Keratinocyte (primary cell): ENCODE data around the gene MCM9. TPM values are rescaled to one million over a fixed set of nuclear protein-coding genes. Genes with fewer than 3 reads are reported as not detected.
A peak's percentile ranks its signal among the peaks of the same experiment; 100 is the strongest.
"Not testable (repeated sequence)": the region's sequence is repeated elsewhere in the genome, so short reads cannot be mapped to it uniquely, and the experiment has no call there.

Source experiments
- DNase-seq: peaks from one replicate; pipeline ENCODE4 v3.0.0-alpha.2; 2011; ENCODE audit warnings: low read depth, missing footprints, low spot score
- FAIRE-seq: peaks from 2 replicates; lab custom pipeline; 2011; peaks lifted over from hg19 to GRCh38; lab: Jason Lieb, UNC
- H2AFZ ChIP-seq: 2 replicates; pipeline ENCODE4 v1.6.0; 2012; ENCODE audit warnings: low read length, control low read depth, inconsistent platforms; ENCODE audit not compliant: control insufficient read depth
- H3K27ac ChIP-seq: 2 replicates; pipeline ENCODE4 v1.5.1; 2011; ENCODE audit warnings: low read length; ENCODE audit not compliant: control insufficient read depth, insufficient read depth
- H3K27me3 ChIP-seq: 3 replicates; pipeline ENCODE4 v1.6.0; 2011; ENCODE audit warnings: low read length; ENCODE audit not compliant: control insufficient read depth, insufficient read depth; ENCODE audit errors: extremely low read depth
- H3K36me3 ChIP-seq, 2 experiments: 2 replicates in 1 of 2; 3 replicates in 1 of 2; pipeline ENCODE4 v1.5.1; 2011; ENCODE audit warnings: low read length in 2 of 2, mild to moderate bottlenecking in 1 of 2; ENCODE audit not compliant: control insufficient read depth in 2 of 2, insufficient read depth in 2 of 2; ENCODE audit errors: extremely low read depth in 1 of 2
- H3K4me1 ChIP-seq: 3 replicates; pipeline ENCODE4 v1.5.1; 2011; ENCODE audit warnings: low read length; ENCODE audit not compliant: control insufficient read depth, insufficient read depth; ENCODE audit errors: extremely low read depth
- H3K4me2 ChIP-seq: 3 replicates; pipeline ENCODE4 v1.6.0; 2011; ENCODE audit warnings: low read depth, low read length; ENCODE audit not compliant: control insufficient read depth, insufficient read depth; ENCODE audit errors: extremely low read depth
- H3K4me3 ChIP-seq, 3 experiments: fragments of 200-600 bp in 1 of 3; sonication (generic) in 1 of 3; 2 replicates in 2 of 3; 3 replicates in 1 of 3; pipeline ENCODE4 v1.5.1; 2011 to 2016; ENCODE audit warnings: low read length in 3 of 3, mild to moderate bottlenecking in 3 of 3, control low read depth in 2 of 3, inconsistent platforms in 1 of 3, low read depth in 1 of 3, mixed read lengths in 1 of 3, mixed run types in 1 of 3, moderate library complexity in 1 of 3; ENCODE audit not compliant: control insufficient read depth in 2 of 3, insufficient read depth in 2 of 3; ENCODE audit errors: extremely low read depth in 1 of 3
- H3K79me2 ChIP-seq: 2 replicates; pipeline ENCODE4 v1.6.0; 2012; ENCODE audit warnings: low read length; ENCODE audit not compliant: control insufficient read depth, insufficient read depth
- H3K9ac ChIP-seq: 3 replicates; pipeline ENCODE4 v1.6.0; 2011; ENCODE audit warnings: low read length; ENCODE audit not compliant: control insufficient read depth, insufficient read depth; ENCODE audit errors: extremely low read depth
- H3K9me1 ChIP-seq: 3 replicates; pipeline ENCODE4 v1.6.0; 2011; ENCODE audit warnings: low read length; ENCODE audit not compliant: control insufficient read depth, insufficient read depth; ENCODE audit errors: extremely low read depth
- H3K9me3 ChIP-seq: 2 replicates; pipeline ENCODE4 v1.5.1; 2012; ENCODE audit warnings: low read depth, low read length; ENCODE audit not compliant: control insufficient read depth
- H4K20me1 ChIP-seq: 3 replicates; pipeline ENCODE4 v1.6.0; 2011; ENCODE audit warnings: low read length; ENCODE audit not compliant: control insufficient read depth, insufficient read depth; ENCODE audit errors: extremely low read depth
- EZH2 ChIP-seq: IDR thresholded peaks from one replicate; pipeline ENCODE4 v1.6.1; 2012; ENCODE audit warnings: inconsistent platforms, mild to moderate bottlenecking, low read length, moderate library complexity
- dilution Hi-C: fragments of 300-500 bp; cut with MboI; formaldehyde crosslinking; loops from one replicate; pipeline ENCODE4 v1.7.0; 2020; ENCODE audit warnings: low sequenced_read_pairs; ENCODE audit not compliant: extremely low pct_ligation_motif_present
- polyA plus RNA-seq, 5 experiments: library from polyadenylated mRNA; depleted of rRNA in 3 of 5; stranded (reverse) in 3 of 5; stranded (forward) in 1 of 5; unstranded in 1 of 5; fragments of >200 nt; gene quantifications; 1 replicate in 1 of 5; 2 replicates in 3 of 5; 3 replicates in 1 of 5; pipeline versions ENCODE4 v1.2.1 to v1.2.3, GENCODE V29; 2011 to 2012; ENCODE audit warnings: missing spikeins in 2 of 5, low read depth in 1 of 5, low replicate concordance in 1 of 5
- TF ChIP-seq, protein P1 (sequence below), 3 experiments: IDR thresholded peaks in 1 of 3; conservative IDR thresholded peaks in 1 of 3; optimal IDR thresholded peaks in 1 of 3; 2 replicates in 2 of 3; 3 replicates in 1 of 3; pipeline versions ENCODE3 to v1.5.1; 2011; ENCODE audit warnings: low read length in 3 of 3, mild to moderate bottlenecking in 3 of 3, moderate library complexity in 2 of 3, control low read depth in 1 of 3, inconsistent platforms in 1 of 3; ENCODE audit not compliant: insufficient read depth in 2 of 3; ENCODE audit errors: extremely low read depth in 1 of 3

The MCM9 gene
- polyA plus RNA-seq, 1 donor (not counting 4 experiments of a cell fraction or from before 2014, with no cell fraction given), result 3.1 TPM

GRCh38 chr6:118869350-118869749 lies 65.6 kb downstream of the MCM9 start:
- no peak overlapping the region for H3K9ac ChIP-seq
- no peak overlapping the region for H3K27ac ChIP-seq
- dilution Hi-C loops, result no loop called here
- DNase-seq, result no peak
- no peaks in the 10 kb centered on the region for H3K9me3 ChIP-seq
- no peaks in the 10 kb centered on the region for H3K9me1 ChIP-seq
- TF ChIP-seq EZH2, result no peak
- TF ChIP-seq, protein P1, sequence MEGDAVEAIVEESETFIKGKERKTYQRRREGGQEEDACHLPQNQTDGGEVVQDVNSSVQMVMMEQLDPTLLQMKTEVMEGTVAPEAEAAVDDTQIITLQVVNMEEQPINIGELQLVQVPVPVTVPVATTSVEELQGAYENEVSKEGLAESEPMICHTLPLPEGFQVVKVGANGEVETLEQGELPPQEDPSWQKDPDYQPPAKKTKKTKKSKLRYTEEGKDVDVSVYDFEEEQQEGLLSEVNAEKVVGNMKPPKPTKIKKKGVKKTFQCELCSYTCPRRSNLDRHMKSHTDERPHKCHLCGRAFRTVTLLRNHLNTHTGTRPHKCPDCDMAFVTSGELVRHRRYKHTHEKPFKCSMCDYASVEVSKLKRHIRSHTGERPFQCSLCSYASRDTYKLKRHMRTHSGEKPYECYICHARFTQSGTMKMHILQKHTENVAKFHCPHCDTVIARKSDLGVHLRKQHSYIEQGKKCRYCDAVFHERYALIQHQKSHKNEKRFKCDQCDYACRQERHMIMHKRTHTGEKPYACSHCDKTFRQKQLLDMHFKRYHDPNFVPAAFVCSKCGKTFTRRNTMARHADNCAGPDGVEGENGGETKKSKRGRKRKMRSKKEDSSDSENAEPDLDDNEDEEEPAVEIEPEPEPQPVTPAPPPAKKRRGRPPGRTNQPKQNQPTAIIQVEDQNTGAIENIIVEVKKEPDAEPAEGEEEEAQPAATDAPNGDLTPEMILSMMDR (optimal IDR thresholded peaks at IDR 0.05 in 1 of 3, IDR thresholded peaks at IDR 0.05 in 1 of 3, conservative IDR thresholded peaks at IDR 0.05 in 1 of 3; ENCODE audit: extremely low read depth in 1 of 3, insufficient read depth in 2 of 3, low read length in 3 of 3), result no peak
- H3K27me3 ChIP-seq, result no peaks in the 10 kb centered on the region
- no peaks in the 10 kb centered on the region for H3K36me3 ChIP-seq
- H4K20me1 ChIP-seq, result no peaks in the 10 kb centered on the region
- H3K4me1 ChIP-seq, result peaks cover 6% of the 10 kb centered on the region
- no peak overlapping the region for H3K4me3 ChIP-seq
- H3K79me2 ChIP-seq, result no peaks in the 10 kb centered on the region
- no peak for FAIRE-seq
- peak overlapping the region; percentile 37 for H2AFZ ChIP-seq
- peak overlapping the region; percentile 26 for H3K4me2 ChIP-seq

DNA sequence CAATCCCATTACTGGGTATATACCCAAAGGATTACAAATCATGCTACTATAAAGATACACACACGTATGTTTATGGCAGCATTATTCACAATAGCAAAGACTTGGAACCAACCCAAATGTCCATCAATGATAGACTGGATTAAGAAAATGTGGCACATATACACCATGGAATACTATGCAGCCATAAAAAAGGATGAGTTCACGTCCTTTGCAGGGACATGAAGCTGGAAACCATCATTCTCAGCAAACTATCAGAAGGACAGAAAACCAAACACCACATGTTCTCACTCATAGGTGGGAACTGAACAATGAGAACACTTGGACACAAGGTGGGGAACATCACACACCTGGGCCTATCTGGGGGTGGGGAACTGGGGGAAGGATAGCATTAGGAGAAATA lies 66.1 kb downstream of the MCM9 start:
- H3K9me3 ChIP-seq, H3K36me3 ChIP-seq, H3K9ac ChIP-seq, H3K4me1 ChIP-seq, H3K4me3 ChIP-seq, H3K9me1 ChIP-seq, dilution Hi-C loops, H3K27me3 ChIP-seq, H3K27ac ChIP-seq, H3K4me2 ChIP-seq, H4K20me1 ChIP-seq, DNase-seq, H3K79me2 ChIP-seq, H2AFZ ChIP-seq, FAIRE-seq: not testable (repeated sequence)

- Histone ChIP-seq H3K27me3 (no peaks in the 10 kb centered on the region), H3K9me1 (no peaks in the 10 kb centered on the region), H2AFZ (no peak overlapping the region), H3K9me3 (no peaks in the 10 kb centered on the region), H3K9ac (no peak overlapping the region), H3K27ac (no peak overlapping the region), H3K79me2 (no peaks in the 10 kb centered on the region), H3K4me1 (peaks cover 6% of the 10 kb centered on the region), H3K36me3 (no peaks in the 10 kb centered on the region), H4K20me1 (no peaks in the 10 kb centered on the region), H3K4me2 (no peak overlapping the region), H3K4me3 (no peak overlapping the region)
- TF ChIP-seq EZH2, result no peak
- TF ChIP-seq, protein P1 (optimal IDR thresholded peaks at IDR 0.05 in 1 of 3, IDR thresholded peaks at IDR 0.05 in 1 of 3, conservative IDR thresholded peaks at IDR 0.05 in 1 of 3; ENCODE audit: extremely low read depth in 1 of 3, insufficient read depth in 2 of 3, low read length in 3 of 3), result no peak
- dilution Hi-C loops, result no loop called here
- peak; percentile 32 for FAIRE-seq
- DNase-seq, result no peak
Observed at GRCh38 chr6:118867181-118867580, 67.8 kb downstream of the MCM9 start.
